ENCODE measurements around the gene C17orf67.
"Not testable (repeated sequence)": the region's sequence is repeated elsewhere in the genome, so short reads cannot be mapped to it uniquely, and the experiment has no call there.

The C17orf67 gene

GRCh38 chr17:56770427-56770826, 63.3 kb downstream of the C17orf67 start:
- no peak for DNase-seq

DNA sequence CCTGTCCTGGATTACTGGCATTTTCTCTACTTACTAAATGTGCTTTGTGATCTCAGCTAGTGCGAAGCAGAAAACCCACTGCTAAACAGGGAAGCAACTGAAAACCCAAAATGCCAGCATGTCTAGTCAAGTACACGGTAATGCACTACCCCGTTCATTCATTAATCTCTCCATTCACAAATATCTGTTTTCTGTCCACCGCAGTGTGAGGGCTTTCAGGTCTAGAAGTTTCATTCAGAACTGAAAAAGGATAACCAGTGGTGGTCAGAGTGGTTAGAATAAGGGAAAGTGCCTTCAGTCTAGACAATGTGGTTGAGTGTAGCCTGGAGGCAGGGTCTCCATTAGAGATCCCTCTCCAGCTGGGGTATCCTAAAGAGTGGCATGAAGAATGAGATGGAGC, 68.3 kb downstream of the C17orf67 start:
- DNase-seq, result no peak

DNA sequence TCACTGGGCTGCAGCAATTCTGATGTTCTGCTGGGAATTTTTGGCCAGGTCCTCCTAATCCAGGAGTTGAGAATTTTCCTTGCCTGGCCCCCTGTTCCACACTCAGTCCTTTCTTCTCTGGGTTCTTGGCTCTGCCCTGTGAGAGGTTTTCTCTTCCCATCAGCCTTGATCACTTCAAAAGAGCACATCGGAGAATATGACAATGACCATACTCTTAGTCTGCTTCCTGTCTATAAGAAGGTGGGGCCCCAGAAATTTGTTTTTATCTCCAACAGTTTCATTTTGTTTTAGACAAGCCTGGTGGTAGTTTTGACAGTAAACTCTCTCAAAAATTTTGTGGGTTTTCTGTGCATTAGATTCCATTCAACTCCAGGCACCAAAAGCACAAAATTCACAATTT, 70.7 kb downstream of the C17orf67 start:
- DNase-seq, result no peak

- no peak for DNase-seq
Observed at GRCh38 chr17:56762144-56762543, 71.6 kb downstream of the C17orf67 start.

- DNase-seq, result no peak
Observed at GRCh38 chr17:56761387-56761786, 72.3 kb downstream of the C17orf67 start.

DNA sequence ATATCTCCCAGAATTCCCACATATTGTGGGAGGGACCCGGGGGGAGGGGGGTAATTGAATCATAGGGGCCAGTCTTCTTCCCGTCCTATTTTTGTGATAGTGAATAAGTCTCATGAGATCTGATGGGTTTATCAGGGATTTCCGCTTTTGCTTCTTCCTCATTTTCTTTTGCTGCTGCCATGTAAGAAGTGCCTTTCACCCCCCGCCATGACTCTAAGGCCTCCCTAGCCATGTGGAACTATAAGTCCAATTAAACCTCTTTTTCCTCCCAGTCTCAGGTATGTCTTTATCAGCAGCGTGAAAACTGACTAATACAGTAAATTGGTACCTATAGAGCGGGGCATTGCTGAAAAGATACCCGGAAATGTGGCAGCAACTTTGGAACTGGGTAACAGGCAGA, 76.1 kb downstream of the C17orf67 start:
- DNase-seq, result not testable (repeated sequence)

- no peak for DNase-seq
Observed at GRCh38 chr17:56756536-56756935, 77.2 kb downstream of the C17orf67 start.

DNA sequence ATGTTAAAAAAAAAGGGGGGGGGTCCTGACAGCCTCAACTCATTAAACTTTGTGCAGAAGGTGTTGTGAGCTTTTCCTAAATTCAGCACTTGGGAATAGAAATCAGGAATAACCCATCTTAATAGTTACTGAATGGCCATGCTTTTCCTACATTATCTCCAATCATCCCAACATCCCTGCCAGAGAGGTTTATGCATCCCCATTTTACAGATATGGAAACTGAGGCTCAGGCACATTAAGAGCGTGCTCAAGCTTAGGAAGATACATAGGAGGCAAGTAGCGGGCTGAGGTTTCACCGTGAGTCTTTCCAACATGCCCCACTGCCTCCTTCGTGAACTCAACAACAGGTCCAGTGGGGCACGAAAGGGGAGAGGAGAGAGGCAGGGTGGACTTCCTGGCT, 78.4 kb downstream of the C17orf67 start:
- DNase-seq, result no peak

- DNase-seq, result no peak
Observed at GRCh38 chr17:56754523-56755208, 79.1 kb downstream of the C17orf67 start.

DNA sequence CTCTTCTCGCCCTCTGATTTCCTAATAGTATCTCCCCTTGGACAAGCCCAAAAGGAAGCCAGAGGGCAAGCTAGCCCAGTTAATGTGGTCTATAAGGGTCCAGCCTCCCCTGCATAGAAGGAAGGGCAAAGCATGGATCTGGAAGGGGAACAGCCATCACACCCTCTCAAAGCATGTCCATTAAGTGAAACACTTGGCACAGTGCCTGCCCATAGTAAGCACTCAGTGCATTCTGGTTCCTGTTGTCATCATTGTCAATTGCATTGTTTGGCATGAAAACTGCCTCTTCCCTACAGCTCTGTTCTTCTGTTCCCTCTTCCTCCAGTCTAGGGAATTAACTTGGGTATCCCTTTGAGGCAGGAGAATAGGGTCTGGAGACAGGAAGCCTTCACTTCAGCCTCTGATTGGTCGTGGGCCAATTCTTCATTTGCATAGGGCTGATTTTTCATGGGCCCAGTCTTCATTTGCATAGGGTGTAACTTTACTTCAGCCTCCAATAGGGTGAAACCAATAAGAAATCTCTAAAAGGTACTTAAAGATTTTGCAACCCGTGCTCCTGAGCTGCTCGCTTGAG, 81.4 kb downstream of the C17orf67 start:
- no peak for DNase-seq

- no peak for DNase-seq
Observed at GRCh38 chr17:56751145-56751738, 82.5 kb downstream of the C17orf67 start.

DNA sequence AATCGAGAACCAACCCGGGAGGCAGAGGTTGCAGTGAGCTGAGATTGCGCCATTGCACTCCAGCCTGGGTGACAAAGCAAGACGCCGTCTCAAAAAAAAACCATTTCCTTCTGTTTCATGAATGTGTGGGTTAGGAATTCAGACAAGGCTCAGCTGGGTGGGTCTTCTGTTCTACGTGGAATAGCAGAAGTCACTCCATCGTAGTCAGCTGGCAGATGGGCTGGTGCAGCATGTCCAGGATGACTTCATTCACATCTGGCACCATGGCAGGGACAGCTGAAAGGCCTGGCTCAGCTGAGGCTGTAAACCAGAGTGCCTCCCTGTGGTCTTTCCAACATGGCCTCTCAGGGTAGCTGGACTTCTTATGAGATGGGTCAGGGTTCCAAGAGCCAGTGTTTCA, 89.0 kb downstream of the C17orf67 start:
- DNase-seq, result no peak

DNA sequence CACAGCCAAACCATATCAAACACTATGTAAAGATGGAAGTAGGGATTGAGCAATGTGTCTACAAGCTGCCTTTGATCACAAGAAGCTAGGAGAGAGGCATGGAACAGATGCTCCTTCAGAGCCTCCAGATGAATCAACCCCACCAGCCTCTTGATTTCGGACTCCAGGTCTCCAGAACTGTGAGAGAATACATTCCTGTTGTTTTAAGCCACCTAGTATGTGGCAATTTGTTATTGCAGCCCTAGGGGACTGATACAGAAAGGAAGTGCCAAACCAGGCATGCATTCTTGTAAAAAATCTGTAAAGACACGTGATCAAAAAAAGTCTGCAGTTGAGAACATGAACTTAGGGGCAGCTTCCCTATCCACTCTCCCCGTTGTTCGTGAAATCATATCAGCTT, 91.1 kb downstream of the C17orf67 start:
- DNase-seq, result no peak

Data from NCI-H146 (cell line).